Motor neuron (in vitro differentiated cells): ENCODE results near the gene RPS6KA4. TPM values are rescaled to one million over a fixed set of nuclear protein-coding genes. Genes with fewer than 3 reads are reported as not detected.

Experiments used
- ATAC-seq, 8 experiments: fragments of 200-7000 bp; cut with Tn5 transposase; replicated peaks in 6 of 8; 2 replicates each; pipeline ENCODE4 v1.8.0; 2021; ENCODE audit warnings: mild to moderate bottlenecking in 8 of 8, moderate library complexity in 8 of 8
- H3K27ac ChIP-seq, 2 donors: fragments of 250-450 bp; sonication (Bioruptor Pico); 2 replicates each; pipeline ENCODE4 v1.9.0; 2021; ENCODE audit warnings: antibody characterized with exemption in 2 of 2, mild to moderate bottlenecking in 2 of 2, moderate library complexity in 1 of 2
- H3K4me1 ChIP-seq, 2 donors: fragments of 250-450 bp; sonication (Bioruptor Pico); replicated peaks in 1 of 2; 2 replicates each; pipeline ENCODE4 v1.6.1; 2021; ENCODE audit warnings: antibody characterized with exemption in 2 of 2, mild to moderate bottlenecking in 2 of 2, moderate library complexity in 1 of 2
- H3K4me3 ChIP-seq, 5 donors: fragments of 250-450 bp; sonication (Bioruptor Pico); 2 replicates each; pipeline ENCODE4 v1.9.0; 2021; ENCODE audit warnings: antibody characterized with exemption in 5 of 5, mild to moderate bottlenecking in 5 of 5, moderate library complexity in 4 of 5
- WGBS, 10 experiments: fragments of 450-650 bp; shearing (Covaris generic); methylation state at CpG; one replicate each; pipeline ENCODE4 v1.0.0; 2022; 5-methylcytosine and 5-hydroxymethylcytosine counted together
- in situ Hi-C, 9 experiments: fragments of 400-800 bp; cut with MboI; loops; one replicate each; pipeline ENCODE4 v1.15.0; 2021; ENCODE audit warnings: low sequenced_read_pairs in 9 of 9, low pct_unique_long_range_greater_than_20kb in 2 of 9; ENCODE audit not compliant: unreplicated experiment in 9 of 9
- total RNA-seq, 8 experiments: library from RNA; unstranded; fragments of 300-600 nt; gene quantifications; 2 replicates each; pipeline versions ENCODE4 v1.2.3 to v1.2.4, GENCODE V29; 2022

Gene RPS6KA4
- total RNA-seq, 8 experiments from 2014 or later = 5.0 to 48.1 (median 12.3) TPM

DNA sequence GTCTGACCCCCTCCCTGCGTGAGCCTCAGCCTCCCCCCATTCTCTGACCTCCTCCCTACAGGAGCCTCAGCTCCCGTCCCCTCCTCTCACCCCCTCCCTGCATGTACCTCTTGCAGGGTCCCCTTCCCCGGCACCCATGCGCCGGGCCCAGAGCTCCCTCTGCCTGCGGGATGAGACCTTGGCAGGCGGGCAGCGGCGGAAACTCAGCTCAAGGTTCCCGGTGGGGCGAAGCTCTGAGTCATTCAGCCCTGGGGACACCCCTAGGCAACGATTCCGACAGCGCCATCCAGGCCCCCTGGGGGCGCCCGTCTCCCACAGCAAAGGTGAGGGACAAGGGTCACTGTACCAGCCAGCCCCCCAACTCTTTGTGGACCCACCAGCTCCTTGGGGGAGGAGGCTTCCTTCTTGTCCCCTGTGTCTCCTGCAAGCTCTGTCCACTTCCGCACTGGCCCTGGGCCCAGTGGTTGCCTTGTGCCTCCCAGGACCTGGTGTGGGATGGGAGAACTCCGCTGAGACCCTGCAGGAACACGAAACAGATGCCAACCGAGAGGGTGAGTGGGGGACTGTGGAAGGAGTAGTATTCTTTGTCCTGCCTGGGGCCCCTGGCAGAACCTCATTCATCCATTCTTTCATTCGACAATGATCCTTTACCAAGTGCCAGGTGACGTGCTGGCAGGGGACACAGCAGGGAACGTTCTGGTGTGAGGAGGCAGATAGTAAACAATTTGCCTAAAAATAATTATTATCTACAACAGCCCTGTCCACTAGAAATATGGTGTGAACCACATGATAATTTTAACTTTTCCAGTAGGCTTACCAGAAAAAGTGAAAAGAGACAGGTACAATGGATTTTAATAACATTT, 3.7 kb upstream of the RPS6KA4 start:
- 30 to 88% (median 67%) methylated on average over 1 to 8 of the region's 23 CpGs; no CpG with 5 or more reads in 3 of the 10 experiments for WGBS, 10 experiments
- Histone ChIP-seq H3K4me3 (peak overlapping the region in 2 of 5 donors; percentile 2 to 5), H3K27ac (peak overlapping the region in 1 of 2 donors; percentile 54), H3K4me1 (peaks cover 31 to 50% of the 10 kb centered on the region in 2 donors)
- ATAC-seq = peak; percentile 23 to 76 (median 68)
- in situ Hi-C loops = no loop called here

DNA sequence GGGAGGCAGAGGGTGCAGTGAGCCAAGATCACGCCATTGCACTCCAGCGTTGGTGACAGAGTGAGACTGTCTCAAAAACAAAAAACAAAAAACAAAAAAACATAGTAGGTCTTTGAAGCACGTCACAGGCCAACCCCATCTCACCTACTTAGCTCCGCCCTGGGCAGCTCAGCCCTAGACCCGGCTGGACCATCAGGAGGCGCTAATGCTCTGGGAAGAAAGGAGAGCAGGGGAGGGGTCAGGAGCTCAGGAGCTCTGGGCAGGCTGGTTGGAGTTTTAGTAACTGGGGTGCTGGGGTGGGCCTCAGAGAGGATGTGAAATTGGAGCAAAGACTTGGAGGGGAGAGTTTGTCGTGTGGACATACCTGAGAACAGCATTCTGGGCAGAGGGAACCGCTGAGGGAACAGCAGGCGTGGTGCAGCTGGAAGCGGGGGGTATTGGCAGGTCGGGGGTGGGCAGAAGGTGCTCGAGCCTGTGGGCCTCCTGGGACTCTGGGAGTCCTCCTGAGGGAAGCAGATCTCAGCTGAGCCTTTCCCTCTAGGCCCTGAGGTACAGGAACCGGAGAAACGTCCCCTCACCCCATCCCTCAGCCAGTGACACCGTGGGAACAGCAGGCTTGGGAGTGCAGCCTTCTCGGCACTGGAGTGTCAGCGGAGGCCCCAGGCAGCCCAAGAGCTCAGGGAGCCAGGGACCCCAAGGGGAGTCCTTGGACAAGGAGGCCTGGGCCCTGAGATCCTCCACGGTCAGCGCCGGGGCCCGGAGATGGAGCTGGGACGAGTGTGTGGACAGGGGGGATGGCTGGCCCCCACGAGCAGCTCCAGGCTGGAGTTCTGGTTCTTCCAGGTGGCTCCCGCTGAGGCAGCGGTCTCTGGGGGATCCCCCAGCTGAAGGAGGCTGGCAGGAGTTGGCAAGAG, 2.2 kb upstream of the RPS6KA4 start:
- H3K4me1 ChIP-seq = peaks cover 28 to 45% of the 10 kb centered on the region in 2 donors
- no peak overlapping the region for H3K27ac ChIP-seq
- WGBS, 10 experiments = 40 to 100% (median 84%) methylated on average over 1 to 6 of the region's 25 CpGs; no CpG with 5 or more reads in 5 of the 10 experiments
- in situ Hi-C loops = no loop called here
- H3K4me3 ChIP-seq = no peak overlapping the region
- ATAC-seq = peak in 3 of 8 experiments; percentile 2 to 8 (median 4)

DNA sequence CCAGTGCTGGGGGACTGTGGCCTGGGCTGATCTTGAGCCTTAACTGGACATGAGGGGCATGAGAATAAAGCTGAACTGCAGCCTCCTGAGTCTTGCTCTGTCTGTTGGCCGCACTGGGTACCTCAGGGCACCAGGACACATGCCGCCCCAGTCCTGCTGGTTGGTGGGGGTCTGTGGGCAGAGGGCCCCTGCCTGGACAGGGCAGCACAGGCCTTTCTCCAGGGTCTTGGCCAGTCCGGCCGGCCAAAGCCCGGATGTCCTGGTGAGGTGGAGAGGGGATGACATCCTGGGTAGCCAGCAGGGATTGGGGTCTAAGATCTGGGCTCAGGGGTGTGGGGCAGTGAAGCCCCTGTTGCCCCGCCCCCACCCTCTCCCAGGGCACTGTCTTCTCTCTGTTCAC, 1.5 kb upstream of the RPS6KA4 start:
- peaks cover 27 to 44% of the 10 kb centered on the region in 2 donors for H3K4me1 ChIP-seq
- no peak overlapping the region for H3K4me3 ChIP-seq
- no peak for ATAC-seq
- no peak overlapping the region for H3K27ac ChIP-seq
- in situ Hi-C loops = no loop called here
- 100% methylated on average over 2 of the region's 6 CpGs; no CpG with 5 or more reads in 9 of the 10 experiments for WGBS, 10 experiments

DNA sequence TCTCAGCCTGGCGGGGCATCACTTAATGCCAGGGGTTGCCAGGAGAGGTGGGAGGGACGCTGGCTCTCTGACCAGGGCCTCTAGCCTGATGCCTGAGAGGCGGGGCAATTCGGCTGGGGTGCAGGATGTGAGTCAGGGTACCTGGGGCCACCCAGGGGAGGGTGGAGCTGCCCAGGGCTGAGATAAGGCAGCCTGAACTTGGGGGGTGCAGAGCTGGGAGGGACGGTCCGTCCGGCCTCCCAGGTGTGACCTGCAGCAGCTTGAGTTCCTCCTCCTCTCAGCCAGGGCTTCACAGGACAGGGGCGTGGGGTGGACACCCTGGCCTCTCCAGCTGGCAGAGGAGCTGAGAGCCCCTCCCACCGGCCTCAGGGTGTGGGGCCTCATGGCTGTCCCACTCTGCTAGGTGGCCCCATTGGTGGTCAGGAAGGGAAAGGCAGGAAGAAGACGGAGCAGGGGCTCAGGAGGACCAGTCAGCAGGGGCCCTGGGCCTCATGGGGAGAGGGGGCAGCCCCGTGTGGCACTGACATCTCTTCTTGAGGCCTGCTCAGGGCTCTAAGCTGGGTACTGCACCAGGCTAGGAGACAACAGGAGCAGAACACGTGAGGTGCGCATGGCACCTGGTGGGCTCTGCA, 942 bp upstream of the RPS6KA4 start:
- peak overlapping the region in 2 of 5 donors; percentile 45 to 49 for H3K4me3 ChIP-seq
- WGBS, 10 experiments = 88 to 100% methylated on average over 1 to 5 of the region's 13 CpGs; no CpG with 5 or more reads in 8 of the 10 experiments
- in situ Hi-C loops = no loop called here
- H3K27ac ChIP-seq = peak overlapping the region; percentile 19 to 83
- peaks cover 27 to 44% of the 10 kb centered on the region in 2 donors for H3K4me1 ChIP-seq
- ATAC-seq = peak in 4 of 8 experiments; percentile 2 to 21 (median 3)

DNA sequence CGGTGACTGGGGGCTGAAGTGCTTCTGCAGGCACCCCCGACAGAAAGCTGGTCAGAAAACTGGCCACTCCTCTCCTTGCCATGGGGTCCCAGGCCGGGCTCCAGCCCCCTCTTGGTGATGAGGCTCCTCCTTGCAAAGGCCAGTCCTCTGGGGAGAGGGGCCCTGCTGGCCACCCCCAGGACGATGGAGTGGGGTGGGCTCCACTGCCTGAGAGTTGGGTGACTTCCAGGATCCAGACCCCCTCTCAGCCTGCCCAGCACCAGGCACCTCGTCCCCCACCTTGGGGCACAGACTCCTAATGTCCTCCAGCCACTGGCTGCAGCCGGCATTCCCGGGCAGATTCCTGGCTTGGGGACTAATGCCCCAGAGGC, 441 bp upstream of the RPS6KA4 start:
- in situ Hi-C loops = no loop called here
- ATAC-seq = peak in 5 of 8 experiments; percentile 1 to 14 (median 1)
- H3K4me3 ChIP-seq = peak overlapping the region; percentile 28 to 49 (median 45)
- peak overlapping the region; percentile 19 to 83 for H3K27ac ChIP-seq
- 0 to 60% (median 0%) methylated on average over 1 to 2 of the region's 7 CpGs; no CpG with 5 or more reads in 7 of the 10 experiments for WGBS, 10 experiments
- H3K4me1 ChIP-seq = peaks cover 27 to 44% of the 10 kb centered on the region in 2 donors

DNA sequence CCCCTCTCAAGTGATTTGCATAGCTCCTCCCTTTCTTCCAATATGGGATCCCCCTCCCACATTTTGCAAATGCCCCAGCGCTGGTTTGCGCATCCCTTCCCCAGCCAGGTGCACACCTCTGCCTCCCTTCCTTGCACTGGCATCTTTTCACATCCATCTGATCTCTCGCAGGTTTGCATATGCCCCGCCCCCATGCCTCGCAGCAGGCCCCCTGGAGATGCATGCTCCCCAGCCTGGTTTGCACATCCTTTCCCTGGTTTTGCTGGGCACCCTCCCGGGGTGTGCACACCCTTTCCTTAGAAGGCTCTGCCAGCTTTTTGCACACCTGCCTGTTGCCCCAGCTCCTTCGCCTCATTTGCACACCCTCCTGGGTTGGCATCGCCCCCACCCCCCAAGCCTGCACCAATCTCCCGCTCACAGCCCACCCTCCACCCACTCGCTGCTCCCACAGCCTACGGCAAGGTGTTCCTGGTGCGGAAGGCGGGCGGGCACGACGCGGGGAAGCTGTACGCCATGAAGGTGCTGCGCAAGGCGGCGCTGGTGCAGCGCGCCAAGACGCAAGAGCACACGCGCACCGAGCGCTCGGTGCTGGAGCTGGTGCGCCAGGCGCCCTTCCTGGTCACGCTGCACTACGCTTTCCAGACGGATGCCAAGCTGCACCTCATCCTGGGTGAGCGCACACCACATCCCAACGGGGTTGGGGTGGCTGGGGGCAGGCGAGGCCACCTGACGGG, 917 bp downstream of the RPS6KA4 start:
- ATAC-seq = no peak
- Histone ChIP-seq H3K4me1 (peaks cover 27 to 39% of the 10 kb centered on the region in 2 donors), H3K27ac (peak overlapping the region in 1 of 2 donors; percentile 83), H3K4me3 (peak overlapping the region; percentile 28 to 49 (median 45))
- in situ Hi-C loops = no loop called here
- WGBS, 10 experiments = 20% methylated on average over 1 of the region's 38 CpGs; no CpG with 5 or more reads in 9 of the 10 experiments

DNA sequence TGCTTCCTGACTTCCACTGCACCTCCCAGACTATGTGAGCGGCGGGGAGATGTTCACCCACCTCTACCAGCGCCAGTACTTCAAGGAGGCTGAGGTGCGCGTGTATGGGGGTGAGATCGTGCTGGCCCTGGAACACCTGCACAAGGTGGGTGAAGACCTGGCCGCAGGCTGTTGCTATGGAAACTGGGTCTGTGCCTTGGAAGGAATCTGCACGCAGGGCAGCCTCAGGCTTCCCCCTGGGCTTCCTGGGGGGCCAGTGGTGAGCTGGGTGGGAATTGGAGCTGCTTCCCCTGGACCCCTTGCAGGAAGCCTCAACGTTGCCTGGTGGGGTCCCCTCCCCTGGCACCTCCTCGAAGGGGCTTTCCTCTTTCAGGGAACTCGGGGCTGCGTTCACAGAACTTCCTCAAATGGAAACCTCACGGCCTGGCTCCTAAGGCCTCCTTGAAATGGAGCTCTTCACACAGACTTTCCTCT, 1.5 kb downstream of the RPS6KA4 start:
- in situ Hi-C loops = no loop called here
- ATAC-seq = no peak
- 44 to 100% (median 75%) methylated on average over 1 to 3 of the region's 13 CpGs; no CpG with 5 or more reads in 4 of the 10 experiments for WGBS, 10 experiments
- H3K4me3 ChIP-seq = no peak overlapping the region
- H3K27ac ChIP-seq = no peak overlapping the region
- peaks cover 27 to 36% of the 10 kb centered on the region in 2 donors for H3K4me1 ChIP-seq

- in situ Hi-C loops = no loop called here
- no peak for ATAC-seq
- Histone ChIP-seq H3K27ac (no peak overlapping the region), H3K4me3 (no peak overlapping the region), H3K4me1 (peaks cover 27 to 33% of the 10 kb centered on the region in 2 donors)
- WGBS, 10 experiments = no CpG with 5 or more reads among the region's 18 CpGs
Observed at GRCh38 chr11:64361659-64362058, 2.7 kb downstream of the RPS6KA4 start.

- WGBS, 10 experiments = 70 to 100% (median 89%) methylated on average over 1 to 4 of the region's 10 CpGs; no CpG with 5 or more reads in 5 of the 10 experiments
- no peak for ATAC-seq
- in situ Hi-C loops = no loop called here
Observed at GRCh38 chr11:64362339-64362738, 3.4 kb downstream of the RPS6KA4 start.

GRCh38 chr11:64364435-64364834, 5.5 kb downstream of the RPS6KA4 start:
- ATAC-seq = no peak
- in situ Hi-C loops = no loop called here
- WGBS, 10 experiments = 82 to 100% (median 100%) methylated on average over 1 to 6 of the region's 6 CpGs; no CpG with 5 or more reads in 1 of the 10 experiments
- H3K4me1 ChIP-seq = peaks cover 5 to 8% of the 10 kb centered on the region in 2 donors
- H3K4me3 ChIP-seq = no peak overlapping the region
- no peak overlapping the region for H3K27ac ChIP-seq

More at GRCh38 chr11:64362339-64362738, 3.4 kb downstream of the RPS6KA4 start:
- Histone ChIP-seq H3K4me3 (no peak overlapping the region), H3K4me1 (peaks cover 23 to 27% of the 10 kb centered on the region in 2 donors), H3K27ac (no peak overlapping the region)

- in situ Hi-C loops = no loop called here
- WGBS, 10 experiments = 80 to 100% (median 100%) methylated on average over 1 to 3 of the region's 4 CpGs; no CpG with 5 or more reads in 7 of the 10 experiments
- no peak for ATAC-seq
Observed at GRCh38 chr11:64364911-64365310, 5.9 kb downstream of the RPS6KA4 start.

GRCh38 chr11:64366751-64367150, 7.8 kb downstream of the RPS6KA4 start:
- in situ Hi-C loops = no loop called here
- no peak overlapping the region for H3K27ac ChIP-seq
- no peak overlapping the region for H3K4me3 ChIP-seq
- no peak for ATAC-seq
- 17 to 100% (median 95%) methylated on average over 1 of the region's 1 CpG; no CpG with 5 or more reads in 2 of the 10 experiments for WGBS, 10 experiments
- no peaks in the 10 kb centered on the region for H3K4me1 ChIP-seq

More at GRCh38 chr11:64364911-64365310, 5.9 kb downstream of the RPS6KA4 start:
- Histone ChIP-seq H3K4me1 (peaks cover under 1 to 3% of the 10 kb centered on the region in 2 donors), H3K27ac (no peak overlapping the region), H3K4me3 (no peak overlapping the region)
